Astrocyte of the spinal cord (primary cell): ENCODE measurements around the gene ZDBF2.

Source experiments
- DNase-seq: peaks from one replicate; pipeline ENCODE4 v3.0.0; 2011; ENCODE audit warnings: low read depth, low spot score
- H3K4me3 ChIP-seq: 2 replicates; pipeline ENCODE4 v1.5.1; 2011; ENCODE audit warnings: low read depth, mild to moderate bottlenecking, low read length, moderate library complexity
- CTCF ChIP-seq: IDR thresholded peaks from 2 replicates; pipeline ENCODE4 v1.5.1; 2012; ENCODE audit warnings: low read depth, mild to moderate bottlenecking, low read length, inconsistent platforms
- in situ Hi-C: cut with HindIII; loops from 2 replicates; pipeline ENCODE4 v1.10.0; 2017; ENCODE audit warnings: low sequenced_read_pairs

The ZDBF2 gene

GRCh38 chr2:206361407-206362045 is 87.1 kb downstream of the ZDBF2 start:
- no peak overlapping the region for H3K4me3 ChIP-seq
- no peak for DNase-seq
- TF ChIP-seq CTCF, result no peak
- in situ Hi-C loops, result no loop called here
